Mesenchymal stem cell (in vitro differentiated cells and primary cell): ENCODE measurements around the gene RET.
A peak's percentile ranks its signal among the peaks of the same experiment; 100 is the strongest.

ENCODE experiments used
- DNase-seq: peaks from one replicate; pipeline ENCODE4 v3.0.0-alpha.2; 2013
- H2AFZ ChIP-seq: one replicate; pipeline ENCODE4 v1.6.1; 2013; ENCODE audit warnings: low read depth, mild to moderate bottlenecking, control low read depth, inconsistent platforms, low read length, moderate library complexity
- H2AK5ac ChIP-seq: 2 replicates; pipeline ENCODE4 v1.6.1; 2013; ENCODE audit warnings: low read length, moderate library complexity, mild to moderate bottlenecking, inconsistent platforms; ENCODE audit not compliant: severe bottlenecking
- H2BK120ac ChIP-seq: one replicate; pipeline ENCODE4 v1.6.1; 2013; ENCODE audit warnings: low read depth, mild to moderate bottlenecking, inconsistent platforms, low read length, moderate library complexity
- H2BK12ac ChIP-seq, 2 experiments: one replicate each; pipeline ENCODE4 v1.6.1; 2013; ENCODE audit warnings: inconsistent platforms in 2 of 2, low read length in 2 of 2, mild to moderate bottlenecking in 2 of 2, moderate library complexity in 2 of 2, control low read depth in 1 of 2
- H2BK15ac ChIP-seq: one replicate; pipeline ENCODE4 v1.6.1; 2013; ENCODE audit warnings: mild to moderate bottlenecking, low read depth, inconsistent platforms; ENCODE audit not compliant: poor library complexity, severe bottlenecking
- H2BK5ac ChIP-seq: 2 replicates; pipeline ENCODE4 v1.6.1; 2013; ENCODE audit warnings: low read depth, mild to moderate bottlenecking, low read length, control low read depth, inconsistent platforms; ENCODE audit not compliant: poor library complexity, severe bottlenecking
- H3K14ac ChIP-seq, 2 experiments: one replicate each; pipeline ENCODE4 v1.6.1; 2013; ENCODE audit warnings: inconsistent platforms in 2 of 2, low read length in 2 of 2, control low read depth in 1 of 2, mild to moderate bottlenecking in 1 of 2, moderate library complexity in 1 of 2
- H3K18ac ChIP-seq, 2 experiments: one replicate each; pipeline ENCODE4 v1.6.1; 2013; ENCODE audit warnings: inconsistent platforms in 2 of 2, low read length in 2 of 2, control low read depth in 1 of 2, low read depth in 1 of 2, mild to moderate bottlenecking in 1 of 2
- H3K23ac ChIP-seq, 2 experiments: one replicate each; pipeline ENCODE4 v1.6.1; 2013; ENCODE audit warnings: inconsistent platforms in 2 of 2, low read length in 2 of 2, mild to moderate bottlenecking in 2 of 2, moderate library complexity in 2 of 2, control low read depth in 1 of 2
- H3K27ac ChIP-seq: 2 replicates; pipeline ENCODE4 v1.5.1; 2013; ENCODE audit warnings: mild to moderate bottlenecking, moderate library complexity, low read length, control low read depth, inconsistent platforms; ENCODE audit not compliant: poor library complexity, severe bottlenecking
- H3K27me3 ChIP-seq, 2 experiments: 2 replicates each; pipeline versions ENCODE4 v1.6.1 to v1.7.0; 2013; ENCODE audit warnings: low read length in 2 of 2, mild to moderate bottlenecking in 2 of 2, moderate library complexity in 2 of 2, control low read depth in 1 of 2, inconsistent platforms in 1 of 2; ENCODE audit not compliant: control insufficient read depth in 1 of 2, insufficient read depth in 1 of 2
- H3K36me3 ChIP-seq, 2 experiments: 2 replicates each; pipeline versions ENCODE4 v1.6.1 to v1.7.0; 2013; ENCODE audit warnings: low read length in 2 of 2, control low read depth in 1 of 2, inconsistent platforms in 1 of 2, low read depth in 1 of 2, mild to moderate bottlenecking in 1 of 2; ENCODE audit not compliant: insufficient read depth in 2 of 2, control insufficient read depth in 1 of 2
- H3K4ac ChIP-seq, 2 experiments: one replicate each; pipeline ENCODE4 v1.6.1; 2013; ENCODE audit warnings: inconsistent platforms in 2 of 2, low read length in 2 of 2, mild to moderate bottlenecking in 2 of 2, moderate library complexity in 2 of 2, control low read depth in 1 of 2, low read depth in 1 of 2
- H3K4me1 ChIP-seq: 2 replicates; pipeline ENCODE4 v1.6.1; 2013; ENCODE audit warnings: low read depth, low read length, control low read depth; ENCODE audit not compliant: control insufficient read depth, insufficient read depth
- H3K4me2 ChIP-seq: 2 replicates; pipeline ENCODE4 v1.6.1; 2013; ENCODE audit warnings: low read length, mild to moderate bottlenecking, inconsistent platforms; ENCODE audit not compliant: poor library complexity, severe bottlenecking
- H3K4me3 ChIP-seq, 2 experiments: 2 replicates each; pipeline versions ENCODE4 v1.5.1 to v1.7.0; 2013; ENCODE audit warnings: low read length in 2 of 2, mild to moderate bottlenecking in 2 of 2, control low read depth in 1 of 2, low read depth in 1 of 2; ENCODE audit not compliant: insufficient read depth in 1 of 2
- H3K79me1 ChIP-seq: replicated peaks from 2 replicates; pipeline ENCODE4 v1.6.1; 2013; ENCODE audit warnings: mild to moderate bottlenecking, control low read depth, low read length, inconsistent platforms; ENCODE audit not compliant: poor library complexity, severe bottlenecking
- H3K9ac ChIP-seq: 2 replicates; pipeline ENCODE4 v1.7.0; 2013; ENCODE audit warnings: mild to moderate bottlenecking, low read length, moderate library complexity
- H3K9me3 ChIP-seq: 2 replicates; pipeline ENCODE4 v1.7.0; 2013; ENCODE audit warnings: mild to moderate bottlenecking, low read length; ENCODE audit not compliant: control insufficient read depth
- H4K8ac ChIP-seq: one replicate; pipeline ENCODE4 v1.6.1; 2013; ENCODE audit warnings: inconsistent platforms, mild to moderate bottlenecking, low read length, moderate library complexity
- H4K91ac ChIP-seq: one replicate; pipeline ENCODE4 v1.6.1; 2013; ENCODE audit warnings: mild to moderate bottlenecking, low read length, inconsistent platforms
- WGBS: methylation state at CpG from one replicate; pipeline ENCODE4 v1.1.7; 2013; ENCODE audit warnings: mixed read lengths; 5-methylcytosine and 5-hydroxymethylcytosine counted together

The RET gene

GRCh38 chr10:43111101-43111500, 34.2 kb downstream of the RET start:
- Histone ChIP-seq H3K27me3 (peaks cover 0 to 12% of the 10 kb centered on the region in 2 experiments), H2BK15ac (peak overlapping the region; percentile 65), H3K9me3 (no peaks in the 10 kb centered on the region), H2BK5ac (no peak overlapping the region), H2AK5ac (no peak overlapping the region), H3K27ac (no peak overlapping the region), H2BK12ac (no peak overlapping the region), H3K18ac (no peak overlapping the region), H3K23ac (no peak overlapping the region), H2BK120ac (no peak overlapping the region), H3K4ac (no peak overlapping the region), H4K91ac (peak overlapping the region; percentile 59), H3K4me2 (no peak overlapping the region), H3K36me3 (no peaks in the 10 kb centered on the region), H3K14ac (no peak overlapping the region), H3K9ac (no peak overlapping the region), H3K4me1 (peaks cover 6% of the 10 kb centered on the region), H3K79me1 (no peaks in the 10 kb centered on the region), H3K4me3 (no peak overlapping the region), H4K8ac (no peak overlapping the region), H2AFZ (no peak overlapping the region)
- no peak for DNase-seq
- WGBS = 91% methylated on average over 11 of the region's 11 CpGs

GRCh38 chr10:43111921-43112607, 35.2 kb downstream of the RET start:
- no peak overlapping the region for H2AFZ ChIP-seq
- no peak for DNase-seq
- H3K4me2 ChIP-seq = no peak overlapping the region
- H3K18ac ChIP-seq = no peak overlapping the region
- WGBS = 88% methylated on average over 17 of the region's 17 CpGs
- peak overlapping the region in 1 of 2 experiments; percentile 11 for H2BK12ac ChIP-seq
- no peak overlapping the region for H3K27ac ChIP-seq
- H2BK15ac ChIP-seq = no peak overlapping the region
- H4K91ac ChIP-seq = no peak overlapping the region
- no peak overlapping the region for H3K4ac ChIP-seq
- H3K79me1 ChIP-seq = no peaks in the 10 kb centered on the region
- H3K4me3 ChIP-seq = no peak overlapping the region
- H3K9me3 ChIP-seq = no peaks in the 10 kb centered on the region
- H3K4me1 ChIP-seq = peaks cover 6% of the 10 kb centered on the region
- H3K27me3 ChIP-seq = peaks cover 0 to 12% of the 10 kb centered on the region in 2 experiments
- H3K9ac ChIP-seq = no peak overlapping the region
- no peaks in the 10 kb centered on the region for H3K36me3 ChIP-seq
- no peak overlapping the region for H3K23ac ChIP-seq
- no peak overlapping the region for H2BK5ac ChIP-seq
- H2AK5ac ChIP-seq = no peak overlapping the region
- H3K14ac ChIP-seq = no peak overlapping the region
- H2BK120ac ChIP-seq = no peak overlapping the region
- no peak overlapping the region for H4K8ac ChIP-seq

GRCh38 chr10:43112608-43112961, 35.7 kb downstream of the RET start:
- Histone ChIP-seq H3K36me3 (no peaks in the 10 kb centered on the region), H2AK5ac (no peak overlapping the region), H3K9ac (no peak overlapping the region), H2BK15ac (no peak overlapping the region), H3K4me1 (peaks cover 6% of the 10 kb centered on the region), H3K18ac (no peak overlapping the region), H4K91ac (no peak overlapping the region), H3K9me3 (no peaks in the 10 kb centered on the region), H2BK12ac (peak overlapping the region in 1 of 2 experiments; percentile 11), H3K23ac (no peak overlapping the region), H4K8ac (no peak overlapping the region), H3K4me2 (no peak overlapping the region), H3K4ac (no peak overlapping the region), H3K27me3 (peaks cover 0 to 15% of the 10 kb centered on the region in 2 experiments), H2BK120ac (no peak overlapping the region), H3K27ac (no peak overlapping the region), H3K14ac (no peak overlapping the region), H3K79me1 (no peaks in the 10 kb centered on the region), H2BK5ac (no peak overlapping the region), H2AFZ (no peak overlapping the region), H3K4me3 (no peak overlapping the region)
- 97% methylated on average over 7 of the region's 7 CpGs for WGBS
- no peak for DNase-seq

- Histone ChIP-seq H3K36me3 (no peaks in the 10 kb centered on the region), H4K8ac (no peak overlapping the region)
These were observed 36.6 kb downstream of the RET start for GRCh38 chr10:43113201-43114087.

More at GRCh38 chr10:43113201-43114087, 36.6 kb downstream of the RET start:
- Histone ChIP-seq H3K4me2 (no peak overlapping the region), H3K23ac (no peak overlapping the region), H3K27ac (no peak overlapping the region), H2AFZ (no peak overlapping the region), H3K14ac (peak overlapping the region in 1 of 2 experiments; percentile 26), H3K9ac (no peak overlapping the region), H3K4me3 (no peak overlapping the region), H3K18ac (no peak overlapping the region), H2AK5ac (no peak overlapping the region), H4K91ac (no peak overlapping the region), H3K4me1 (peaks cover 6% of the 10 kb centered on the region), H3K79me1 (no peaks in the 10 kb centered on the region), H3K27me3 (peaks cover 0 to 23% of the 10 kb centered on the region in 2 experiments), H2BK5ac (no peak overlapping the region), H3K4ac (peak overlapping the region in 1 of 2 experiments; percentile 41), H2BK12ac (peak overlapping the region in 1 of 2 experiments; percentile 30), H2BK15ac (no peak overlapping the region), H2BK120ac (no peak overlapping the region), H3K9me3 (no peaks in the 10 kb centered on the region)
- 85% methylated on average over 15 of the region's 16 CpGs for WGBS
- DNase-seq = no peak
